Measurements from ENCODE around the gene PTH2R. TPM values are rescaled to one million over a fixed set of nuclear protein-coding genes. Genes with fewer than 3 reads are reported as not detected.

Gene PTH2R
- total and polyA plus RNA-seq, 9 of the 15 experiments (the other 6 are each of a cell fraction or from before 2014, with no cell fraction given) = 2.7 to 8.8 (median 4.2) TPM

DNA sequence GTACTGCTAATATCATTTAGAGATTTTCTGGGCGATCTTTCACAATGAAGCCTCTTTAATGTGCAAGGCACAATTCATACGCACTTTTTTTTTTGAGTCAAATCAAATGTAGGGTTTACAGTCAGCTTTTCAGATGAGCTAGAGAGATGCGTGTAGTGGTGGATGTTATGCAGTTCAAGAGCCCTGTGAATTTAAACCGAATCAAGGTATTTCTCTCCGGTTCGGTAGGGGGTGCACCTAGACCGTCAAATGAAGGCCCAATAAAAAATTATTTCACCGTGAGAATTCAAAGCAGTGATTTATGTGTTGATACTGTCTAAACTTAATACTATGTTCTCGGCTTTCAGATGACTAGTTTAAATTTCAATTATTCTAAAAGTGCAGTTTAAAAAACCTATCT, 1.1 kb downstream of the PTH2R start (continued):
- TF ChIP-seq PBX2 (CRISPR knock-in tag; IDR thresholded peaks at IDR 0.05; ENCODE audit: low read depth) (no peak), PBX2 (tag; conservative IDR thresholded peaks at IDR 0.05; ENCODE audit: low read depth) (peak; percentile 65), RAD21 (CRISPR knock-in tag; conservative IDR thresholded peaks at IDR 0.05 in 1 of 2, IDR thresholded peaks at IDR 0.05 in 1 of 2) (peak; percentile 78 to 81), USF2 (CRISPR knock-in tag; IDR thresholded peaks at IDR 0.05) (no peak), KLF1 (tag; IDR thresholded peaks at IDR 0.05) (no peak), ZNF280A (IDR thresholded peaks at IDR 0.05; ENCODE audit: low read depth, partially characterized antibody) (no peak), STAG1 (CRISPR knock-in tag; IDR thresholded peaks at IDR 0.05; ENCODE audit: borderline replicate concordance) (peak; percentile 38; the same call in 1 of the 2 replicates), ZBTB7A (IDR thresholded peaks at IDR 0.05; ENCODE audit: borderline replicate concordance, control insufficient read depth, low read depth, low read length) (no peak), ZBTB5 (IDR thresholded peaks at IDR 0.05) (no peak), ILK (tag; IDR thresholded peaks at IDR 0.05; ENCODE audit: borderline replicate concordance, low read depth) (no peak), SMC3 (conservative IDR thresholded peaks at IDR 0.05; ENCODE audit: insufficient read depth, low read depth, low read length) (peak; percentile 62; the same call in 1 of the 2 replicates), ZNF717 (CRISPR knock-in tag; IDR thresholded peaks at IDR 0.05) (no peak), GATAD2A (IDR thresholded peaks at IDR 0.05) (no peak), BRF2 (IDR thresholded peaks at IDR 0.05; ENCODE audit: borderline replicate concordance, insufficient read depth, insufficient read length) (no peak), NCOA1 (IDR thresholded peaks at IDR 0.05; ENCODE audit: low read depth) (no peak), PHF21A (IDR thresholded peaks at IDR 0.05; ENCODE audit: borderline replicate concordance, low read depth) (peak; percentile 69; the same call in 1 of the 2 replicates)
- TF ChIP-seq, protein P1, sequence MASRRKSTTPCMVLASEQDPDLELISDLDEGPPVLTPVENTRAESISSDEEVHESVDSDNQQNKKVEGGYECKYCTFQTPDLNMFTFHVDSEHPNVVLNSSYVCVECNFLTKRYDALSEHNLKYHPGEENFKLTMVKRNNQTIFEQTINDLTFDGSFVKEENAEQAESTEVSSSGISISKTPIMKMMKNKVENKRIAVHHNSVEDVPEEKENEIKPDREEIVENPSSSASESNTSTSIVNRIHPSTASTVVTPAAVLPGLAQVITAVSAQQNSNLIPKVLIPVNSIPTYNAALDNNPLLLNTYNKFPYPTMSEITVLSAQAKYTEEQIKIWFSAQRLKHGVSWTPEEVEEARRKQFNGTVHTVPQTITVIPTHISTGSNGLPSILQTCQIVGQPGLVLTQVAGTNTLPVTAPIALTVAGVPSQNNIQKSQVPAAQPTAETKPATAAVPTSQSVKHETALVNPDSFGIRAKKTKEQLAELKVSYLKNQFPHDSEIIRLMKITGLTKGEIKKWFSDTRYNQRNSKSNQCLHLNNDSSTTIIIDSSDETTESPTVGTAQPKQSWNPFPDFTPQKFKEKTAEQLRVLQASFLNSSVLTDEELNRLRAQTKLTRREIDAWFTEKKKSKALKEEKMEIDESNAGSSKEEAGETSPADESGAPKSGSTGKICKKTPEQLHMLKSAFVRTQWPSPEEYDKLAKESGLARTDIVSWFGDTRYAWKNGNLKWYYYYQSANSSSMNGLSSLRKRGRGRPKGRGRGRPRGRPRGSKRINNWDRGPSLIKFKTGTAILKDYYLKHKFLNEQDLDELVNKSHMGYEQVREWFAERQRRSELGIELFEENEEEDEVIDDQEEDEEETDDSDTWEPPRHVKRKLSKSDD (conservative IDR thresholded peaks at IDR 0.05; ENCODE audit: low read length) = no peak
